Measurements from ENCODE around the gene PSAPL1.

GRCh38 chr4:7448036-7448435 is 13.3 kb upstream of the PSAPL1 start:
- TF ChIP-seq, protein P1, sequence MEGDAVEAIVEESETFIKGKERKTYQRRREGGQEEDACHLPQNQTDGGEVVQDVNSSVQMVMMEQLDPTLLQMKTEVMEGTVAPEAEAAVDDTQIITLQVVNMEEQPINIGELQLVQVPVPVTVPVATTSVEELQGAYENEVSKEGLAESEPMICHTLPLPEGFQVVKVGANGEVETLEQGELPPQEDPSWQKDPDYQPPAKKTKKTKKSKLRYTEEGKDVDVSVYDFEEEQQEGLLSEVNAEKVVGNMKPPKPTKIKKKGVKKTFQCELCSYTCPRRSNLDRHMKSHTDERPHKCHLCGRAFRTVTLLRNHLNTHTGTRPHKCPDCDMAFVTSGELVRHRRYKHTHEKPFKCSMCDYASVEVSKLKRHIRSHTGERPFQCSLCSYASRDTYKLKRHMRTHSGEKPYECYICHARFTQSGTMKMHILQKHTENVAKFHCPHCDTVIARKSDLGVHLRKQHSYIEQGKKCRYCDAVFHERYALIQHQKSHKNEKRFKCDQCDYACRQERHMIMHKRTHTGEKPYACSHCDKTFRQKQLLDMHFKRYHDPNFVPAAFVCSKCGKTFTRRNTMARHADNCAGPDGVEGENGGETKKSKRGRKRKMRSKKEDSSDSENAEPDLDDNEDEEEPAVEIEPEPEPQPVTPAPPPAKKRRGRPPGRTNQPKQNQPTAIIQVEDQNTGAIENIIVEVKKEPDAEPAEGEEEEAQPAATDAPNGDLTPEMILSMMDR (conservative IDR thresholded peaks at IDR 0.05; ENCODE audit: low read depth, low read length): no peak
- TF ChIP-seq EZH2 (IDR thresholded peaks at IDR 0.05; ENCODE audit: borderline replicate concordance, low read depth, low read length, poor library complexity, severe bottlenecking): no peak
